HG02798 (cell line): ENCODE measurements around the gene HADHA.

ENCODE experiments used
- ATAC-seq: cut with Tn5 transposase; IDR thresholded peaks from one replicate; pipeline ENCODE4 v1.9.1; 2021; ENCODE audit warnings: mild to moderate bottlenecking; ENCODE audit not compliant: unreplicated experiment, poor library complexity

The HADHA gene

DNA sequence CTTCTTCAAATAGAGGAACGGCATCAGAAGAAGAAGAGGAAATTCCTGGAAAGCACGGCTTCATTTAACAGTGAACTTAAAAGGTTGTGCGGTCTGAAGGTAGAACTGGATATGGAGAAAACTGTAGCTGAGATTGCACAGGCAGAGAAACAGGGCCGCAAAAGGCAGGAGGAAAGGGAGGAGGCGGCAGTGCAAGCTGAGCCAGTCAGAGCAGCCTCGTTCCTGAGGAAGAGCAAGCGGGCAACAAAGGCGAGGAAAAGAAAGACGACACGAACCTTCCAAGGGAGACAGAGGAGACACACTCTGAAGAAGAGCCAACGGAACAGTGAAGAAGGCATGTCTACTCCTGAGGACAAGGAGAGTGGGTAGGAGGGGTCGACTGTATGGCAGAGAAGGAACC, 94.2 kb downstream of the HADHA start:
- ATAC-seq = no peak

DNA sequence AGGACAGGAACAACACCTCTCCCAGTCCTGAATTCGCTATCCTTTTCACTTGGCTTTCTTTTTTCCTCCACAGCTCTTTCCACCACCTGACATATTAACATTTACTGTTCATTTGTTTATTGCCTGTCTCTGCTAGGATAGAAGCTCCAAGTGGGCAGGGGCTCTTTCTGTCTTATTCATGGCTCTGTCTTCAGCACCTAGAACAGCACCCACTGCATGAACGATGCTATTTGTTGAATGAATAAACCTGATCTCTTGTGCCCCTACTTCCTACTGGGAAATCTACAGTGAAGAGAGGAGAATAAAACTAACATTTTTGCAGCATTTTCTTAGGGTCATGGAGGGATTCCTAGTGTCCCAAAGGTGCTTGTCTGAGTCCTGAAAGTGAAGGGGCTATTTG, 95.9 kb downstream of the HADHA start:
- ATAC-seq = no peak

DNA sequence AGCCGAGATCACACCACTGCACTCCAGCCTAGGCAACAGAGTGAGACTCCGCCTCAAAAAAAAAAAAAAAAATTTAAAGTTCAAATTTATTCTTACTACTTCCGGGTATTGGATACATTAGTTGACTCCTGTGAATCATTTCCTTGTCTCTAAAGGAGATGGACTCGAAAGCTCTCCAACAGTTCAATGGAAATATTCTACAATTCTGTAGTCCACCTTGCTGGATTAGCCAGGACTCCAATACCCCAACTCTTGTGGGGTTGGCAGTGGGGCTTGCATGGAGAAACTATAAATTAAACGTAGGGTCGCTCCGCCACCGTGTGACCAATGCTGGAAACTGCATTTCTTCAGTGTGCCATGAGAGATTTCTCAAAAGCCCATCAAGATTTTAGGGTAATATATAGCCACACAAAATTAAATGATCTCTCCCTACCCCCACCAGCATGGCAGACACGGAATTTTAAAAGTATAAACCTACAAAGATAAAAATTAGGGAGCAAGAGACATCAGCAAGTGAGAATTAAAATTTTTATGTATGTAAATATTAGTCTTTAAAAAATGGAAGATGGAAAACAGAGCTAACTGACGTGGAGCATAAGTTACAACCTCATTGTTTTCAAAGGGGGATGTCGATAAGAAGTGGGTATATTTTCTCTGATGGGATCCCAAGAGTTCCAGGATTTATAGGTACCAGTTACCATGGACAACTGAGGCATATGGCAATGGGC, 99.3 kb downstream of the HADHA start:
- no peak for ATAC-seq

DNA sequence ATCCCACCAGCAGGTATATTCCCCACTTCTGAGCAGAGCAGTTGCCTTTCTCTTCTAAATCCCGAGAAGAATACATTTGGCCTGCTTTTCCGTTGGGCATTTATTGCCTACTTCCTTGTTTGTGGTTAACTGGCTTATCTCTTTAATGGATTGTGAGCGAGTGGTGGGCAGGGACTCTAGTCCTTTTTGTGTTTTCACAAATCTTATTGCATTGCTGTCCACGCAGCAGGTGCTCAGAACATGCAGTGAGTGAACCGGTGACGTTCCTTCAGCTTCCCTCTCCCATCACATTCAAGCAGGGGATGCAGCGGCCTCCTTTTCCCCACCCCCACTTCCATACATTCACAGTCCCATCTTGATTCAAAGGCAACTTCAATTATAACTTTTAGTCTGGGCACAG, 100.4 kb downstream of the HADHA start:
- ATAC-seq = no peak

DNA sequence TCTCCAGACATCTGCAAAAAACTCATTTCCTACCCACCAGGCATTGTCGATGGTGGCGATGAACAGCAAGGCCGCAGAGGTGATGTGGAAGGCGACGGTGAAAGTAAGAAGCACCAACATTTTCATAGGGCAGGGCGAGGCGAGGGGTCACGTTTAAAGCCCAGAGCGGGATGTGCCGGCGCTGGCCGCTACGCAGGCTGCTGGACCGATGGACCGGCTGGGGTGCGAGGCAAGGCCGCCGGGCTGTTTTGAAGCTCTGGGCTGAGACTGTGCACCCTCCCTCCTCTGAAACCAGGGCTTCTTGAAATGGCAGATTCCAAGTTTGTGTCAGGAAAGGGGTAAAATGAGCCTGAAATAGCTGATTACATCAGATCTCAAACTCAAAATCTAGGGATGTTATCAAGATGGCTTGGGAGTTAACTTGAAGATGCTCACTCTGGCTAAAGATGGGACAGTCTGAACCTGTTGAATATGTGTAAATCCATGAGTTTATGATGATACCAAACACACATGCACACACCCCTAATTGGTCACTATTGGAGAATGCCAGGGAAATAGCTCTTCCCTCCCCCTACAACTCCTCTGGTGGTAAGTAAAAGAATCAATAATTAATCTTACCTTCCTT, 103.2 kb downstream of the HADHA start:
- ATAC-seq = no peak
